KMS-11 (cell line): Measurements from ENCODE around the gene NPIPB2.

Experiments used
- H2AFZ ChIP-seq: fragments of 200-600 bp; sonication (generic); 2 replicates; pipeline ENCODE4 v1.6.1; 2016; ENCODE audit warnings: antibody characterized with exemption, mixed run types, low read depth
- H3K27ac ChIP-seq: fragments of 200-600 bp; sonication (generic); 2 replicates; pipeline ENCODE4 v1.6.1; 2016; ENCODE audit warnings: mild to moderate bottlenecking, mixed run types
- H3K27me3 ChIP-seq: fragments of 200-600 bp; sonication (generic); 2 replicates; pipeline ENCODE4 v1.6.1; 2017; ENCODE audit warnings: mild to moderate bottlenecking, low read depth, mixed run types, moderate library complexity; ENCODE audit not compliant: insufficient read depth
- H3K36me3 ChIP-seq: fragments of 200-600 bp; sonication (generic); 2 replicates; pipeline ENCODE4 v1.6.1; 2017; ENCODE audit warnings: mild to moderate bottlenecking, mixed run types; ENCODE audit not compliant: insufficient read depth
- H3K4me1 ChIP-seq: fragments of 200-600 bp; sonication (generic); 2 replicates; pipeline ENCODE4 v1.6.1; 2016; ENCODE audit warnings: mild to moderate bottlenecking, low read depth, mixed run types; ENCODE audit not compliant: poor library complexity, severe bottlenecking
- H3K4me2 ChIP-seq: fragments of 200-600 bp; sonication (generic); 2 replicates; pipeline ENCODE4 v1.7.0; 2016; ENCODE audit warnings: mild to moderate bottlenecking, mixed run types
- H3K4me3 ChIP-seq: fragments of 200-600 bp; sonication (generic); IDR thresholded peaks from 2 replicates; pipeline ENCODE4 v1.6.1; 2017; ENCODE audit warnings: low read depth, low read length, mixed read lengths; ENCODE audit not compliant: insufficient read depth
- H3K79me2 ChIP-seq: fragments of 200-600 bp; sonication (generic); 2 replicates; pipeline ENCODE4 v1.6.1; 2016; ENCODE audit warnings: low read depth, mixed run types; ENCODE audit not compliant: insufficient read depth
- H3K9ac ChIP-seq: fragments of 200-600 bp; sonication (generic); 2 replicates; pipeline ENCODE4 v1.6.1; 2016; ENCODE audit warnings: mild to moderate bottlenecking, mixed run types
- H4K20me1 ChIP-seq: fragments of 200-600 bp; sonication (generic); 2 replicates; pipeline ENCODE4 v1.6.1; 2016; ENCODE audit warnings: mild to moderate bottlenecking, mixed run types; ENCODE audit not compliant: insufficient read depth
- CTCF ChIP-seq: fragments of 200-600 bp; sonication (generic); conservative IDR thresholded peaks from 2 replicates; pipeline ENCODE4 v1.6.1; 2017; ENCODE audit warnings: low read depth, mild to moderate bottlenecking, antibody characterized with exemption, low read length, moderate library complexity, mixed read lengths

Gene NPIPB2

GRCh38 chr16:11916524-11917285 is 25.1 kb downstream of the NPIPB2 start:
- Histone ChIP-seq H3K27me3 (no peaks in the 10 kb centered on the region), H3K4me2 (peak overlapping the region; percentile 87), H3K4me3 (no peak overlapping the region), H3K4me1 (peaks cover 30% of the 10 kb centered on the region), H4K20me1 (peaks cover 22% of the 10 kb centered on the region), H2AFZ (peak overlapping the region; percentile 77), H3K36me3 (0 out of 2 replicates have a peak, but pooled peaks cover 3% of the 10 kb centered on the region), H3K79me2 (peaks cover 32% of the 10 kb centered on the region), H3K27ac (peak overlapping the region; percentile 14; the same call in 1 of the 2 replicates), H3K9ac (peak overlapping the region; percentile 85; the same call in 1 of the 2 replicates)
- TF ChIP-seq CTCF, result no peak

DNA sequence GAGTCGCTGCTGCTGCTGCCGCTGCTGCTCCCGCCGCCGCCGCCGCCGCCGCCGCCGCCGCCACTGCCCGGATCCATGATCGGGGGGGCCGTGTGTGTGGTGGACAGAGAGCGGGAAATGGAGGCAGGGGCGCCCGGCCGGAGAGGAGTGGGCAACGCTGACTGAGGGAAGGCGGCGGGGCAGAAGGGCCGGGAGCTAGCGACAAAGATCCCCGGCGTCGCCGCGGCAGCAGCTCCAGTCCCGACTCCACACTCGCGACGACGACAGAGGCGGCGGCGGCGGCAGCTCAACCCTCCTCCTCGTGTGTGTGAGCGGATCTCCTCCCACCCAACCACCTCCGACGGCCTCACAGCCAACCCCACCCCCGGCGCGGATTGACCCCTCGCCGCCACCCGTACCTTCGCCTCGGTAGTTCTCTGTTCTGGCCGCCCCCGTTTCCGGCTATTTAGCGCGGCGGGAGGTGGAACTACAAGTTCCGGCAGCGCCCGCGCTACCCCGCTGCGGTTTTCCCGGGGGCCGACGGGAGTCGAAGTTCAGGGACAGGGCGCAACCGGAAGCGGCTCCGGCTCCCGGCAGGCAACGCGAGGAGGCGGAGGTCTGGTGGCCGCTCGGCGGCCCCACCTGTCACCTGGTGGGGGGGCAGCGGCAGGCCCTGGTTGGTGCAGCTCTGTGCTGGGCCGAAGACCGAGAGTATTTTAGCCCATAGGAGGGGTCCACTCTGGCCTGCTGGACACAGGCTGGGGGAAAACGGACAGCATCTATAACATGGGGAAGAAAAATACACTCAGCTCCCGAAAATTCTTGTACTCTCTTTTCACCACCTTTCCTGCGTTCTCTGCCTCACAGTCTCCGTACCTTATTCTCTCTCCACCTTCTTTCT is 26.0 kb downstream of the NPIPB2 start, which contains the start of gene GSPT1:
TSS of gene GSPT1 (minus strand) at position 313 of the 880 bp plus-strand sequence. CDS start at position 77, 236 bp downstream.
- H3K27ac ChIP-seq, result peak within 1 kb of the TSS; percentile 67
- peak within 1 kb of the TSS; percentile 77 for H2AFZ ChIP-seq
- H3K27me3 ChIP-seq, result no peaks in the 10 kb centered on the region
- peak within 1 kb of the TSS; percentile 85 for H3K9ac ChIP-seq
- H3K4me2 ChIP-seq, result peak within 1 kb of the TSS; percentile 87
- peaks cover 28% of the 10 kb centered on the region for H4K20me1 ChIP-seq
- peaks cover 41% of the 10 kb centered on the region for H3K79me2 ChIP-seq
- no peak for TF ChIP-seq CTCF
- peaks cover 39% of the 10 kb centered on the region for H3K4me1 ChIP-seq
- H3K4me3 ChIP-seq, result no peak within 1 kb of the TSS
- H3K36me3 ChIP-seq, result 0 out of 2 replicates have a peak, but pooled peaks cover 3% of the 10 kb centered on the region

DNA sequence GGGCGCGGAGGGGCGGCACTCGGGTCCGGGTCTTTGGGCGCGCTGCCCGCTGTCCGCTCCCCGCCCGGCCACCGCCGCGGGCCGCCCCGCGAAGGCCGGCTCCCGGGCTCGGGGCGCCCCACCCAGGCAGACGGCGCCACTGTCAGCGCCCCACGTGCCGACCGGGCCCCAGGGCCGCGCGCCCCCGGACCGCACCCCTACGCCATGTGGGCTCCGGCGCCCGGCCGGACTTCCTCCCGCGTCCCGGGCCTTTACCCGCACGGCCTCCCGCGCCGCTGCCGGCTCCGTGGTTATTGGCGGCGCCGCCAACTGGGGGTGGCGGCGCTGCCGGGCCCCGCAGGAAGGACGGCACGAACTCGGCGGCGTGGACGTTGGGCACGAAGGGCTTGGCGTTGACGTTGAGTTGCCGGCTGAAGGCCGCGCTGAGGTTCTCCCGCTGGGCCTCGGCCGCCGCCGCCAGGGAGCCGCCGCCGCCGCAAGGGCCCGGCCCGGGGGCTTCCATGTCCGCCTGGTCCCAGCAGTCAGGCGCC is 26.7 kb downstream of the NPIPB2 start:
- Histone ChIP-seq H4K20me1 (peaks cover 35% of the 10 kb centered on the region), H3K9ac (peak overlapping the region; percentile 85), H3K36me3 (0 out of 2 replicates have a peak, but pooled peaks cover 3% of the 10 kb centered on the region), H3K27ac (peak overlapping the region; percentile 67), H3K4me3 (no peak overlapping the region), H3K4me2 (peak overlapping the region; percentile 61), H2AFZ (peak overlapping the region; percentile 50), H3K4me1 (peaks cover 46% of the 10 kb centered on the region), H3K27me3 (no peaks in the 10 kb centered on the region), H3K79me2 (peaks cover 48% of the 10 kb centered on the region)
- no peak for TF ChIP-seq CTCF

- Histone ChIP-seq H3K27me3 (no peaks in the 10 kb centered on the region), H3K4me3 (no peak overlapping the region), H3K4me2 (peak overlapping the region; percentile 61), H3K36me3 (0 out of 2 replicates have a peak, but pooled peaks cover 3% of the 10 kb centered on the region), H3K27ac (peak overlapping the region; percentile 67), H2AFZ (peak overlapping the region; percentile 6), H3K9ac (peak overlapping the region; percentile 85), H3K4me1 (peaks cover 48% of the 10 kb centered on the region), H4K20me1 (peaks cover 40% of the 10 kb centered on the region), H3K79me2 (peaks cover 55% of the 10 kb centered on the region)
- no peak for TF ChIP-seq CTCF
These were observed 27.4 kb downstream of the NPIPB2 start for GRCh38 chr16:11914210-11915113.
